Fibroblast of skin of back (primary cell): ENCODE data around the gene CUTA. TPM values are rescaled to one million over a fixed set of nuclear protein-coding genes. Genes with fewer than 3 reads are reported as not detected.

Experiments
- DNase-seq: peaks from one replicate; pipeline ENCODE4 v3.0.0-alpha.2; 2013
- polyA plus RNA-seq, 2 experiments: library from polyadenylated mRNA; unstranded; fragments of 120-200 nt; gene quantifications; one replicate each; pipeline ENCODE4 v1.2.1, GENCODE V29; 2013; ENCODE audit not compliant: insufficient read length in 2 of 2

CUTA gene, protein sequence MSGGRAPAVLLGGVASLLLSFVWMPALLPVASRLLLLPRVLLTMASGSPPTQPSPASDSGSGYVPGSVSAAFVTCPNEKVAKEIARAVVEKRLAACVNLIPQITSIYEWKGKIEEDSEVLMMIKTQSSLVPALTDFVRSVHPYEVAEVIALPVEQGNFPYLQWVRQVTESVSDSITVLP
- 193 TPM for polyA plus RNA-seq (2013, experiment 1 of 2; ENCODE audit: insufficient read length)
- 151 TPM for polyA plus RNA-seq (2013, experiment 2 of 2; ENCODE audit: insufficient read length)

DNA sequence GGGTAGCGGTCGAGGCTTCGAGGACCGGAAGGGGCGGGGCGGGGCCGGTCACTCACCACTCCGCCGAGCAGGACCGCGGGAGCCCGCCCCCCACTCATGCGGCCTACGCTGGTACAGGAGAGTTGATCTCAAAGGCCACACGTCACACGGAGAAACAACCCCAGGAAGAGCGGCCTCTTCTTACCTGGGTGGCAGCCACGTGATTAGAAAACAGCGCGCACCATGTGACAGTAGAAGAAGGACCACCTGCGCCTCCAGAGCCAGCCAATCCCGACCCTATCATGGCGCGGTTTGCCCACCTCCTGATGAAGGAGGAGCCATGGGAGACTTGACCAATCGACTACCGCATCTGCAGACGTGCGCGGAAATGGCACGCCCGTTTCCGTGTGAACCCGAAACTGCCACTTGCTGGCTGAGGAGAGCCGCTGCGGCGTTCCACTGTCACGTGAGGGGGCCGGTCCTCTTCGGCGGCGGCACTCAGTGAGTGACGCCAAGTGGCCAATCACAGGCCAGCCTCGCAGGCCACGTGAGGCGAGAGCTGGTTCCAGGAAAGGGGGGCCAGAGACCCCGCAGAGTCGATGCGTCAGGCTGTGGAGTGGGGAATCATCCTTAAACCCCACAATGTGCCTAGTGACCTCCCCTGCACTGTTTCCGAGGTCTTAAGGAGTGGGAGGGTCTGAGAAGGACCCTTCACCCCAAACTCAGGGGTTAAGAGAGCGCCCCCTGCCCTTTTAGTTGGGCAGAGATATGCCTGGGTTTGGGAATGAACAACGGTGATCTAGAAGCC, at the start of gene CUTA:
TSS of gene CUTA (minus strand) at position 205 of the 787 bp plus-strand sequence. CDS start at position 98, 107 bp downstream.
- peak; percentile 100 for DNase-seq

DNA sequence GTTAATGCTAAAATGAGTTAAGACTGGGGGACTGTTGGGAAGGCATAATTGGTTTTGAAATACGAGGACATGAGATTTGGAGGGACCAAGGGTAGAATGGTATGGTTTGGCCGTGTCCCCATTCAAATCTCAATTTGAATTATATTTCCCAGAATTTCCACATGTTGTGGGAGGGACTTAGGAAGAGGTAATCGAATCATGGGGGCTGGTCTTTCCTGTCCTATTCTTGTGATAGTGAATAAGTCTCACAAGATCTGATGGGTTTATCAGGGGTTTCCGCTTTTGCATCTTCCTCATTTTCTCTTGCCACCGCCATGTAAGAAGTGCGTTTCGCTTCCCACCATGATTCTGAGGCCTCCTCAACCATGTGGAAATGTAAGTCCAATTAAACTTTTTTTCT, 49.2 kb upstream of the CUTA start:
- no peak for DNase-seq

DNA sequence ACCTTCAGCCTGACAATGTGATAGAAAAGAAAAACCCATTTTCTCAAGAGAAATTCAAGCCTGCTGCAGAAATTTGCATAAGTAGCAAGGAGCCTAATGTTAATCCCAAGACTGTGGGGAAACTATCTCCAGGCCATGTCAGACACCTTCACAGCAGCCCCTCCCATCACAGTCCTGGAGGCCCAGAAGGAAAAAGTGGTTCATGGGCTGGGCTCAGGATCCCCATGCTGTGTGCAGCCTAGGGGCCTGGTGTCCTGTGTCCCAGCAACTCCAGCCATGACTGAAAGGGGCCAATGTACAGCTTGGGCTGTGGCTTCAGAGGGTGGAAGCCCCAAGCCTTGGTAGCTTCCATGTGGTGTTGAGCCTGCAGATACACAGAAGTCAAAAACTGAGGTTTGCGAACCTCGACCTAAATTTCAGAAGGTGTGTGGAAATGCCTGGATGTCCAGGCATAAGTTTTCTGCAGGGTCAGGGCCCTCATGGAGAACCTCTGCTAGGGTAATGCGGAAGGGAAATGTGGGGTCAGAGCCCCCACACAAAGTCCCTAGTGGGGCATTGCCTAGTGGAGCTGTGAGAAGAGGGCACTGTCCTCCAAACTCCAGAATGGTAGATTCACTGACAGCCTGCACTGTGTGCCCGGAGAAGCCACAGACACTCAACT, 48.3 kb upstream of the CUTA start:
- no peak for DNase-seq

DNA sequence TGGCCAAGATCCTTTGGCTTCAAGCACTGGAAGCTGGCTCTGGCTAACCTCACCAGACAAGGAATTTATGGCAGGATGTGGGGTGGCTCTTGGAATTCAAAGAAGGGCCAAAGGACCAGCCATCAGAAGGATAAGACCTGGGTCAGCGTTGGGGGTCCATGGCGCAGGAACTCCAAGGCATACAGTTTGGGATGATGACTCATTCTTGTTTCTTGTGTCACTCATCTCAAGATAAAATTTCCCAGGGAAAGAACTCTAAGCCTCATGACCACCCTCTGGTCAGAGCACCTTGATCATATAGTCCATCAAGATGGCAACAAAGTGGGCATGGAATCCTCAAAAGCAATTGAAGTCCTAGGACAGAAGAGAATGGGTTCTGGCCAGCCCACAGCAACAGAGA, 41.3 kb upstream of the CUTA start:
- no peak for DNase-seq

DNA sequence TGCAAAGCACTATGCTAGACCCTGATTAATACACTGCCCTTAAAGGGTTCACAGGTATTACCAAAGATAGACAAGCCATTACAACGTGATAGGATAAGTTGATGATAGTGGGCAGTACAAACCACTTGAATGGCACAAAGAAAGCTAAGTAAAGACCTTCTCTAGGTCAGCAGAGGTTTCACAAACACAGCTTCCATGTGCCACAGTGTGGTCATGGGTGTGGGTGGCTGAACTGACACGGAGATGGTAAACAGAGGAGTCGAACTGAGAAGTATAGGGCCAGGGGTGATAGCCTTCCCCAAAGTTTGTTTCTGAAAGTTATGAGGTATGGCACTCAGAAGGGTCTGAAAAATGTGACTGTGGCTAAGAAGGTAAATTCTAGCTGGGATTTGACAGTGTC, 40.8 kb upstream of the CUTA start:
- no peak for DNase-seq

DNA sequence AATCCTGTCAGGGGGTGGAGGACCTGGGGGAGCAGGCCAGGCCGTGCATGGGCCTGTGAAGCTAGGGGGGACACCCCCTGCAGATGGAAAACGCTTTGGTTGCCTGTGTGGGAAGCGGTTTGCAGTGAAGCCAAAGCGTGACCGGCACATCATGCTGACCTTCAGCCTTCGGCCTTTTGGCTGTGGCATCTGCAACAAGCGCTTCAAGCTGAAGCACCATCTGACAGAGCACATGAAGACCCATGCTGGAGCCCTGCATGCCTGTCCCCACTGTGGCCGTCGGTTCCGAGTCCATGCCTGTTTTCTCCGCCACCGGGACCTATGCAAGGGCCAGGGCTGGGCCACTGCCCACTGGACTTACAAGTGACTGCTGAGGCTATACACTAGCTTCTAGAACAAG, 38.2 kb upstream of the CUTA start:
- DNase-seq: no peak

DNA sequence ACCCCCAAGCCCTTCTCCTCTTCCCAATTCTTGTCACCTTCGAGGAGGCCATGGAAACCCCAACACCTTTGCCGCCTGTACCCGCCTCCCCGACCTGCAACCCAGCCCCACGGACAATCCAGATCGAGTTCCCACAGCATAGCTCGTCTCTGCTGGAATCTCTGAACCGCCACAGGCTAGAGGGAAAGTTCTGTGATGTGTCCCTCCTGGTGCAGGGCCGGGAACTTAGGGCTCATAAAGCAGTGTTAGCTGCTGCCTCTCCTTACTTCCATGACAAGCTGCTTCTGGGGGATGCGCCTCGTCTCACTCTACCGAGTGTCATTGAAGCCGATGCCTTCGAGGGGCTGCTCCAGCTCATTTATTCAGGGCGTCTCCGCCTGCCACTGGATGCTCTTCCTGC, 37.1 kb upstream of the CUTA start:
- DNase-seq: no peak

DNA sequence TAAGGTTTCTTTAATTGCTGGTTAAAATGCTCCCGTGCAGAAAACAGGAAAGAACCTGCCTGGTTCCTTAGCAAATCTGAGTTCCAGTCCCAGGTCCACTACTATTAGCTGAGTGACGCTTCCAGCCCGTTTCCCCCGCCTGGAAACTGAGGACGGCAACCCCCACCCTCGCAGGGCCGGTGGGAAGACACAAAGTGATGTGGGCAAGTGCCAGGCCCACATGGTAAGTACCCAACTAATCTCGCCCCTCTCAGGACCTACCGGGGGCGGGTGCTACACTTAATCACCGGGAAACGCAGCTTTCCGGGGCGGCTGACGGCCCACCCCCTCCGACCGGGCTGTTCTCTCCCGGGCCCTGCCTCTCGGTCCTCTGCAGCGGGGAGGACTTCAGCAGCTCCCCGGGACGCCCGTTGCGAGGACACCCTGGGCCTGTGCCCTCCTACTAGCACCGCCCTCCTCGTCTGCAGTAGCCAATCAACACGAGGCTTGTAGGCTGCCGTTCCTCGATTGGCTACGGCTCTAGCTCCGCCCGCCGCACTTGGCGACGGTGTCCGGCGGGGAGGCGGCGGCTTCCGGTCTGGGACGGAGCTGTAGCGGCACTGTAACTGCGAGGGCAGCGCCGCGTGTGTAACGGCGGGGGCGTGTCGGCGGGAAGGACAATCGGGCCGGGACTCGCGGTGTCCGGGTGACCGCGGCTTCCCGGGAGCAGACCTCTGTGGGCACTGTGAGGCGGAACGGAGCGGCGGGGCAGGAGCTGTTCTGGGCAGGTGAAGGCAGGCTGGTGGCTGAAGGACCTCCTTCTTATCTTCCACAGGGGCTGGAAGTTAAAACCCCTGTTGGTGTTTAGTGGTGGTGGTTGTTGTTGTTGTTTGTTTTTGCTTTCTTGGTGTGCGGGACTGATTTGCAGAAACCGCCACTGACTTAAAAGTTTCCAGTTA, 36.4 kb upstream of the CUTA start, which contains the start of gene ZBTB9:
TSS of gene ZBTB9 (plus strand) at position 568 of the 938 bp plus-strand sequence. CDS start 525 bp downstream, outside the sequence.
- DNase-seq: peak; percentile 95

DNA sequence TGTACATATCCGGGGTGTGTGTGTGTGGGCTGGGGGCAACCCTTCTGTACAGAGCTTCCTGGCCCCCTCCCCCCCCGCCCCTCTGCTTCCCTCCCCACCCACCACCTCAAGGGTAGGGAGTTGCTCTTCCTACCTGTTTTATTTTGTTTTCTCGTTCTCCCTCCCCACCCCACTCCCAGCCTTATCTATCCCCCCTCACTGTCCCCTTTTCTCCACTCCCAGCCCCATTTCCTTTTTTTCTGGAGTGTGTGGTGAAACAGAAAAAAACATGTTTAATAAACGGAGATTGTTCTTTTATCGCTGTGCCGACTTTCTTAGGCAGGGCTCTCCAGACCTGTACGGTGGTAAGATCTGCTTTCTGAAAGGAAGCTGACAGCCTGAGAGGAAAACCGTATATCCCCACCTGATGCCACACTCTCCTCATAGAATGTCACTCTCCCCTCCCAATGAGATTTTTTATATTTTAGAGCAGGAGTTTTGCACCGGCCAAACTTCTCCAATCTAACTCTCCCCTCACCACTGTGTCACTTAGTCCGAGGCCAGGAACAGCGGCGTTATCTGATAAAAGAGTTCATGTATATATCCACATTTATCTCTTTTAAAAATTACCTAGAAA, 35.6 kb upstream of the CUTA start:
- no peak for DNase-seq

DNA sequence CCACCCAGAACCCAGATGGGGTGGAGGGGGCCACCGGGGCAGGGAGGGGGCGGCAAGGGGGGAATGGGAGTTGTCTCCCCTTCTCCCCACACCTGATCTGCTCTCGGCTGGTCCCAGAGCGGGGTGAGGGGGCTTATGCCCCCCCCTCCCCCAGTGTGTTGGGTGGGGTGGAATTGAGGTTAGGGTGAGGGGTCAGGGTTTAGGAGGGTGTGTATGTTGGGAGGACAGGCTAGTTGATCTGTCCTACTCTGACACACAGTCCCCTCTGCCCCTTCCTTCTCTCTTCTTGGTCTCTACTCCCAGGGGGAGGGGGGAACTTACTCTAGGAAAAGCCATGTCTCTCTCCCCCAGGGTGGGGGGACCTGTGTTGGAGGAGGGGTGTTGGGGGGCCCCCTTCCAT, 34.6 kb upstream of the CUTA start:
- no peak for DNase-seq

DNA sequence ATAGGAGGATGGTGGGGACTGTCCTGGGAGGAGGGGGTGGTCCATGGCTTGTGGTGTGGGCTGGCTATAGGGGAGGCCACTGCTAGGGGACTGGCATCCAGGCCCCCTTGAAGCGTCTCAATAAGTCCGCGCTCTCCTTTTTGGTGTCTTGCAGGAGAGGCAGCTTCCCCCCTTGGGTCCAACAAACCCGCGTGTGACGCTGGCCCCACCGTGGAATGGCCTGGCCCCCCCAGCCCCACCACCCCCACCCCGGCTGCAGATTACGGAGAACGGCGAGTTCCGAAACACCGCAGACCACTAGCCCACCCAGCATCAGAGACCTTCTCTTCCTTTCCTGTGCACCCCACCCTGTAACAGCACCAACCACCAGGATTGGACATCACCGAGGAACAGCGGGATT, 33.7 kb upstream of the CUTA start:
- no peak for DNase-seq

DNA sequence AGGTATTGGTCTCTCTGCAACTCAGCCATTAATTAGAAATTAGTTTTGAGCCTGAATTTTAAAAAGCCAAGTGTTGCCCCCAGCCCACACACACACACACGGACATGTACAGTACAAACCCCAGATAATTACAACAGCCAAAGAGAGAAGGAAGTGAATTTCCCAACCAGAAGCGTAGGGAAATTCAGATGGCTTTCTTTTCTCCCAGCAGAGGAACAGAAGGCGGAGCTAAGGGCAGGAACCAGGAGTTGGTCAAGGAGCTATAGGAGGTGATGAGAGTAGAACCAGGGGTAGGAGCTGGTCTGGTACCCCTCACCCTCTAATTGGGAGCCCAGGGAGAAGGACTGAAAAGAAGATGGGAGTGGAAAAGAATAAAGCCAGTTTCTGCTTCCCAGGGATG, 32.5 kb upstream of the CUTA start:
- no peak for DNase-seq

DNA sequence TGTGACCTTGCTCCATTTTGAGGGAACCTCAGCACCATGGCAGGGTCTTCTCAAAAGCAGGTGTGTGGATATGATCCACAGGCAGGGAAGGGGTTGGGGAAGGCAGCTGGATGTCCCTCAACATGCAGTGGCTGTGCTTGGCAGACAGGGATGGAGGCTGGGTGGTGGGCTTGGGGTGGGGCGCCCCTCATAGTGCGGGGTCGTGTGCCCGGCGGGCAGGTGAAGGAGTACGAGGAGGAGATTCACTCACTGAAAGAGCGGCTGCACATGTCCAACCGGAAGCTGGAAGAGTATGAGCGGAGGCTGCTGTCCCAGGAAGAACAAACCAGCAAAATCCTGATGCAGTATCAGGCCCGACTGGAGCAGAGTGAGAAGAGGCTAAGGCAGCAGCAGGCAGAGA, 28.4 kb upstream of the CUTA start:
- no peak for DNase-seq

DNA sequence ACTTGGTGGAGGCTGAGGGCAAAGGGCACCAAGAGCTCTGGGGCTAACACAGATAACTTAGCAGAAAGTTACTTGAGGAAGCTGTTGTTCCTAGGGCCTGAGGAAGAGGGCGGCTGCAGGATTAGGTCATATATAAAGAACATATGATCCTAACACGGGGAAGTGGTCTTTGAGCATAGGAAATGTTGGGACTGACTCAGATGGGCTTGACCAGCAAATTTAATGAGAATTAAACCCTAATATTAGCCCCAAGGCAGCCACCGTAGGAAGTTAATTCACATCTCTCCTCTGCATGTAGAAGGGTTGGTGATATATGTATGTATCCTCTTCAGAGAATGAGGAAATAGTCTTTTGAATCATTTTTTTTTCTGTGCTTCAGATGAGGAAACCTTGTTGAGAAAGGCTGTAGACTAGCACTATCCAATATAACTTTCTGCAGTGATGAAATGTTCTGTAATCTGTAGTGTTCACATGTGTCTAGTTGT, 27.3 kb upstream of the CUTA start:
- DNase-seq: no peak

DNA sequence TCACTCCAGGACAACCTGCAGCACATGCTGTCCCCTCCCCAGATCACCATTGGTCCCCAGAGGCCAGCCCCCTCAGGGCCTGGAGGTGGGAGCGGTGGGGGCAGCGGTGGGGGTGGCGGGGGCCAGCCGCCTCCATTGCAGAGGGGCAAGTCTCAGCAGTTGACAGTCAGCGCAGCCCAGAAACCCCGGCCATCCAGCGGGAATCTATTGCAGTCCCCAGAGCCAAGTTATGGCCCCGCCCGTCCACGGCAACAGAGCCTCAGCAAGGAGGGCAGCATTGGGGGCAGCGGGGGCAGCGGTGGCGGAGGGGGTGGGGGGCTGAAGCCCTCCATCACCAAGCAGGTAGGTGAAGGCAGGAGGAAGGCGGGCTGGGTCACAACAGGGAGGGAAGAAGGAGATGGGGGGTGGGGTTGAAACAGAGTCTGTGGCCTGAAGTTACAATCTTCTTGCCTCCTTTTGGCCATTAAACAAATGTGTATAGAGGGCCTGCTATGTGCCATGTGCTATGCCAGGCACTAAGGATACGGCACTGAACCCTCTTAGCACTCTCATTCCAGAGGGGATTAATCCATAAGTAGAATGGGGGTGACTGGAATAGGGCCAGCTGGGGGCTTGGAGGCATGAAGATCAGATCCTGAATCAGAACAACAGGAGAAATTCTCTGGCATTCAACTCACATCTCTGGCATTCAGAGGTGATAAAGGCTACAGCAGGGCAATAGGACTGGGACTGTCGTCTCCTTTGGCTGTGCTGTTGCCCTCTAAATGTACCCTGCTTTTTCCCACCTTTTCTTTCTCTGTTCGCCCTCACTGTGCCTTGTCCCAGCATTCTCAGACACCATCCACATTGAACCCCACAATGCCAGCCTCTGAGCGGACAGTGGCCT, 26.0 kb upstream of the CUTA start:
- no peak for DNase-seq

DNA sequence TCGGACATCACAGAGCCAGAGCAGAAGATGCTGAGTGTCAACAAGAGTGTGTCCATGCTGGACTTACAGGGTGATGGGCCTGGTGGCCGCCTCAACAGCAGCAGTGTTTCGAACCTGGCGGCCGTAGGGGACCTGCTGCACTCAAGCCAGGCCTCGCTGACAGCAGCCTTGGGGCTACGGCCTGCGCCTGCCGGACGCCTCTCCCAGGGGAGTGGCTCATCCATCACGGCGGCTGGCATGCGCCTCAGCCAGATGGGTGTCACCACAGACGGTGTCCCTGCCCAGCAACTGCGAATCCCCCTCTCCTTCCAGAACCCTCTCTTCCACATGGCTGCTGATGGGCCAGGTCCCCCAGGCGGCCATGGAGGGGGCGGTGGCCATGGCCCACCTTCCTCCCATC, 25.1 kb upstream of the CUTA start:
- no peak for DNase-seq

DNA sequence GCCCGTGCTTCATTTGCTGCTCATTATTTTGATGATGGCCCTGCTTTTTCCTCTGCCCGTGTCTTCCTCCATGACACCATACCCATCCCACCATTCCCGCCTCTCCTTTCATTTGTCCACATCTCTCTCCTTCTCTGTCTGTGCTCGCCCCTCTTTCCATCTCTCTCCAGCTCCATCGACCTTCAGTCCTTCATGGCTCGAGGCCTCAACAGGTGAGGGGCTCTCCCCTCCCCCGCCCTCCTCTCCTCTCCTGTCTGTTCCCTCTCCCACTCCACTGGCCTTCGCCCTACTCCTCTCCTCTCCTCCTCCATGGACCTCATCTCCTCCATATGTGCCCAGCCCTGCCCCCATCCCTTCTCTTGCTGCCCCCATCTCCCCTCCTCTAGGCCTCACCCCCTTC, 24.4 kb upstream of the CUTA start:
- no peak for DNase-seq

DNA sequence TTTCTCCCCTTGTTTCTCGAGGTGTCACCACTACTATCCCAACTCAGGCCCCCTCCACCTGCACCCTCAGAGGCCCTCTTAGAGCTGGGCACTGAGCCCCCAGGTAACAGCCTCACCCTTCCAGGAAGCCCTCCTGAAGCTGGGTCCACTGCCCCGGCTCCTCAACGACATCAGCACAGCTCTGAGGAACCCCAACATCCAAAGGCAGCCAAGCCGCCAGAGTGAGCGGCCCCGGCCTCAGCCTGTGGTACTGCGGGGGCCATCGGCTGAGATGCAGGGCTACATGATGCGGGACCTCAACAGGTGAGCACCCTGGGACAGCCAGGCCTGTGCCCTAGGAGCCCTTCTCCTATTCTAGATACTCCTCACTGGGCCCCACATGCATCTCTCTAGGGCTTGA, 23.6 kb upstream of the CUTA start:
- no peak for DNase-seq

DNA sequence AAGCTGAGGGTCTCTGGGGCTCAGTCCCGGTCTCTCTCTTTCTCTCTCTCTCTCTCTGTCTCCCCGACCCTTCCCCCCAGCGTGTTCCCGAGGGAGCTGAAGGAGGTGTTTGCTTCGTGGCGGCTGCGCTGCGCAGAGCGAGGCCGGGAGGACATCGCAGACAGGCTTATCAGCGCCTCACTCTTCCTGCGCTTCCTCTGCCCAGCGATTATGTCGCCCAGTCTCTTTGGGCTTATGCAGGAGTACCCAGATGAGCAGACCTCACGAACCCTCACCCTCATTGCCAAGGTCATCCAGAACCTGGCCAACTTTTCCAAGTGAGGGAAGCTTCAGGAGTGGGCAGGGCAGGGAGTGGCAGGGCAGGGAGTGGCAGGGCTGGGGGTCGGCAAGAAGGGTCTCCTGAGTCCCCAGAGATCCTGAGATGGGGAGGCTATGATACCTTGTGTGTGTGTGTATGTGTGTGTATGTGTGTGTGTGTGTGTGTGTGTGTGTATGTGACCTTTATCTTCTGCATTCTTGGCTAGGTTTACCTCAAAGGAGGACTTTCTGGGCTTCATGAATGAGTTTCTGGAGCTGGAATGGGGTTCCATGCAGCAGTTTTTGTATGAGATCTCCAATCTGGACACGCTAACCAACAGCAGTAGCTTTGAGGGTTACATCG, 22.9 kb upstream of the CUTA start:
- no peak for DNase-seq

DNA sequence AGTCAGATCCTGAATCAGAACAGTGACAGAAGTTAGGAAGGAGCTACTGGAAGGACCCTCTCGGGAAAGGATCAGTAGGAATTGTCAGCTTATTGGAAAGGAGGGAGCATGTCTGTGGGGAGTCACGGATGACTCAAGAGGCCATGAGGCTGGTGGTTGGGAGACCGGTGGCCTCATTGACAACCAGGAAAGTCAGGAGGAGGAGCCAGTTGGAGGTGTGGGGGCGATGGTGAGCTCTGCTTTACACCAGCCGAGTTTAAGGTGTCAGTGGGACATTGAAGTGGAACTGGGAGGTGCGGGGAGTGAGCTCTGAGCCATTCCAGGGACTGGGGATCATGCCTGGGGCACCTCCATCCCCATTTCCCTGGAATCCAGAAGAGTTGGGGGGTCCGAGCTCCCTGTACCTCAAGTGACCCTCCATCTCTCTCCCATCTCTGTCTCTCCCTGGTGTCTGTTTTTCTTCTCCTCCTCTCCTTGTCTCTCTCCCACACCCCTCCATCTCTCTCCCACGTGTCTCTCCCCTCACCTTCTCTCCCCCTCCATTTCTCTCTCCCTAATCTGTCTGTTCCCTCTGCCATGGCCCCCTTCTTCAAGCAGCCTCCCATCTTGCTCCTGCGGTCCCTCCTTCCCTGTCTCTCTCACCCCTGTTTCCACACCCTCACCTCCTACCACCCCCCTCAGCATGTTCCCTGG, 22.2 kb upstream of the CUTA start:
- no peak for DNase-seq
